Mesendoderm (in vitro differentiated cells): ENCODE measurements around the gene CENPM.

Source experiments
- DNase-seq: peaks from one replicate; pipeline ENCODE4 v3.0.0; 2013
- H2AK5ac ChIP-seq: 2 replicates; pipeline ENCODE4 v1.6.1; 2013; ENCODE audit warnings: low read length, inconsistent platforms
- H2BK120ac ChIP-seq: 2 replicates; pipeline ENCODE4 v1.6.1; 2013; ENCODE audit warnings: low read depth, mild to moderate bottlenecking, low read length, moderate library complexity, mixed read lengths
- H2BK15ac ChIP-seq: replicated peaks from 2 replicates; pipeline ENCODE4 v1.6.1; 2013; ENCODE audit warnings: low read depth, mild to moderate bottlenecking, moderate library complexity
- H2BK5ac ChIP-seq: 2 replicates; pipeline ENCODE4 v1.6.1; 2013; ENCODE audit warnings: low read length, inconsistent platforms
- H3K18ac ChIP-seq: 2 replicates; pipeline ENCODE4 v1.6.1; 2013; ENCODE audit warnings: mild to moderate bottlenecking, low read length, mixed read lengths
- H3K23ac ChIP-seq: one replicate; pipeline ENCODE4 v1.6.1; 2013; ENCODE audit warnings: low read length
- H3K27ac ChIP-seq: 2 replicates; pipeline ENCODE4 v1.5.1; 2013; ENCODE audit warnings: low read depth, mild to moderate bottlenecking, inconsistent platforms, low read length, moderate library complexity
- H3K27me3 ChIP-seq: 2 replicates; pipeline ENCODE4 v1.6.1; 2013; ENCODE audit warnings: low read length, control low read depth, mild to moderate bottlenecking, inconsistent platforms; ENCODE audit not compliant: insufficient read depth, poor library complexity
- H3K36me3 ChIP-seq: 2 replicates; pipeline ENCODE4 v1.6.1; 2013; ENCODE audit warnings: low read length, inconsistent platforms; ENCODE audit not compliant: control insufficient read depth, insufficient read depth
- H3K4ac ChIP-seq: one replicate; pipeline ENCODE4 v1.6.1; 2013; ENCODE audit warnings: low read depth, mild to moderate bottlenecking, low read length, moderate library complexity
- H3K4me1 ChIP-seq: 2 replicates; pipeline ENCODE4 v1.6.1; 2013; ENCODE audit warnings: low read depth, low read length, inconsistent platforms; ENCODE audit not compliant: control insufficient read depth
- H3K4me2 ChIP-seq: 2 replicates; pipeline ENCODE4 v1.6.1; 2013; ENCODE audit warnings: low read length
- H3K4me3 ChIP-seq: 2 replicates; pipeline ENCODE4 v1.5.1; 2013; ENCODE audit warnings: mild to moderate bottlenecking, low read length
- H3K56ac ChIP-seq: one replicate; pipeline ENCODE4 v1.6.1; 2013; ENCODE audit warnings: low read length
- H3K79me1 ChIP-seq: 2 replicates; pipeline ENCODE4 v1.6.1; 2013; ENCODE audit warnings: low read length, inconsistent platforms
- H3K79me2 ChIP-seq: 2 replicates; pipeline ENCODE4 v1.6.1; 2013; ENCODE audit warnings: mild to moderate bottlenecking, low read length; ENCODE audit not compliant: control insufficient read depth, insufficient read depth
- H3K9ac ChIP-seq: 2 replicates; pipeline ENCODE4 v1.6.1; 2013; ENCODE audit warnings: low read length, inconsistent platforms
- H4K5ac ChIP-seq: one replicate; pipeline ENCODE4 v1.6.1; 2013; ENCODE audit warnings: low read length
- H4K8ac ChIP-seq: one replicate; pipeline ENCODE4 v1.6.1; 2013; ENCODE audit warnings: low read depth, mild to moderate bottlenecking, control low read depth, low read length, moderate library complexity
- WGBS: extraction: QIAGEN DNeasy Blood & Tissue Kit; methylation state at CpG from one replicate; pipeline ENCODE4 v1.1.7; 2013; ENCODE audit warnings: low lambda C conversion rate, missing lambda C conversion rate; ENCODE audit not compliant: insufficient coverage; ENCODE audit errors: extremely low coverage; 5-methylcytosine and 5-hydroxymethylcytosine counted together

Gene CENPM

DNA sequence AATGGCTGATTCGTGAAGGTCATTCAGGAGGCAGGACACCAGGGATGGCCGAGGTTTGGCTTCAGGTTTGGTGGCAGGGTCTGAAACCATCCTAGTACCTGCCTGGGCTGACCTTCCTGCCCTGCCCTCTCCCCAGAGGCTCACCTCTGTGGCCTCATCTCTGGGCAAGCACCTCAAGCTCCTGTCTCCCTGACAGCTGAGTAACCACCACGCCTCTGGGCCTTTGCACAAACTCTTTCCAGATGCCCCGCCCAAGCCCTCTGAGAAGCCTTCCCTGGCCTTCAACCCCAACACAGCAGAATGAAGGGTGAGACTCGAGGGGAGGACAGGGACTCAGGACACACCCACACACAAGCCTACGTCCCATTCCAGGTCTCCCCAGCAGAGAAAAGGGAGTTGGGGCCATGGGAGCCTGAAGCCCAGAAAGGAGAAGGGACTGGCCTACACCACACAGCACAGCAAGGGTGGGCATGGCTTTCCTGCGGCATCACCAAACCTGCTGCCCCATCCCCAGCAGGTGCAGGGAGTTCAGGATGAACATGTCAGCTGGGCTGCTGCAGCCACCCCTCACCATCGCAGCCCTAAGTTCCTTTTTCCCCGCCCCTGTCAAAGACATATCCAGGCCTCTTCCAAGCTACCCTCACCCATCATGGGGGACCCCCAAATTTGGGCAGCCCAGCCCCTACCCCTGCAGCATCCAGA is 34.5 kb downstream of the CENPM start:
- H4K5ac ChIP-seq = no peak overlapping the region
- no CpG with 5 or more reads among the region's 9 CpGs for WGBS

DNA sequence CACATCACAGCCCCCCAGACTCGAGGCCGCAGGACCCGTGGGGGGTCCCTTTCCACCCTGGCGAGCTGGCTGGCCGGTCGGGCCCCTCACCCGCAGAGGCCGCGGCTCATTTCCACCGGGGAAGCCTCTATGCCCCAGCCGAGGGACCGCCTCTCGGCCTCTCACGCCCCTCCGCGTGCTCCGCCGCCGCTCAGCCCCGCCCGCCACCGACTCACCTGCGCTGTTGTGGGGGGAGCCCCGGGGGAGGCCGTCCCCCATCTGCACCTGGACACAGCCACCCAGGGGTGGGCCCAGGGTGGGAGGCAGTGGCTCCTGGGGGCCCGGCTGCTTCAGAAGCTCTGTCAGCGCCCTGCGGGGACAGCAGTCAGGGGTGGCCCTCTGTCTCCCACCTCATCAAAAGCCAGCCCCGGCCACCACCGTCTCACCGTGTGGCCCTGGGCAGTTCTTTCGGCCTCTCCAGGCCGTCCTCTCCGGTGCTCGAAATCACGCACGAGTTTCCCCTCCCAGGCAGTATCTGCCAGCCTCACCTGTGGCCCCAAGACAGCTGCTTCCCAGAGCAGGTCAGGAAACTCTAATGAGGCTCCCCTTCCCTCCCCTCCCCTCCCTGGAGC is 35.8 kb downstream of the CENPM start:
- H3K18ac ChIP-seq = no peak overlapping the region
- no peak overlapping the region for H3K4me3 ChIP-seq
- no peak overlapping the region for H2BK5ac ChIP-seq
- H2AK5ac ChIP-seq = no peak overlapping the region
- no peak overlapping the region for H4K5ac ChIP-seq
- DNase-seq = no peak
- no CpG with 5 or more reads among the region's 37 CpGs for WGBS
- no peak overlapping the region for H4K8ac ChIP-seq
- no peak overlapping the region for H3K27ac ChIP-seq
- no peak overlapping the region for H3K23ac ChIP-seq
- H3K36me3 ChIP-seq = no peaks in the 10 kb centered on the region
- H3K9ac ChIP-seq = no peak overlapping the region
- H3K4me2 ChIP-seq = no peak overlapping the region
- H3K79me1 ChIP-seq = no peaks in the 10 kb centered on the region
- H3K56ac ChIP-seq = no peak overlapping the region
- no peak overlapping the region for H2BK120ac ChIP-seq
- peaks cover 3% of the 10 kb centered on the region for H3K4me1 ChIP-seq
- no peak overlapping the region for H3K4ac ChIP-seq
- no peak overlapping the region for H2BK15ac ChIP-seq
- H3K27me3 ChIP-seq = peaks cover 54% of the 10 kb centered on the region
- H3K79me2 ChIP-seq = no peaks in the 10 kb centered on the region

More for the DNA sequence above, 34.5 kb downstream of the CENPM start:
- no peak overlapping the region for H3K18ac ChIP-seq
- DNase-seq = no peak
- H4K8ac ChIP-seq = no peak overlapping the region
- no peak overlapping the region for H3K56ac ChIP-seq
- H2BK120ac ChIP-seq = no peak overlapping the region
- H3K27me3 ChIP-seq = peaks cover 57% of the 10 kb centered on the region
- H2BK15ac ChIP-seq = no peak overlapping the region
- H3K27ac ChIP-seq = no peak overlapping the region
- no peak overlapping the region for H3K4ac ChIP-seq
- no peaks in the 10 kb centered on the region for H3K79me1 ChIP-seq
- H3K36me3 ChIP-seq = no peaks in the 10 kb centered on the region
- no peak overlapping the region for H3K4me2 ChIP-seq
- peak overlapping the region; percentile 45 for H3K23ac ChIP-seq
- no peaks in the 10 kb centered on the region for H3K79me2 ChIP-seq
- no peak overlapping the region for H3K4me3 ChIP-seq
- H2BK5ac ChIP-seq = no peak overlapping the region
- no peak overlapping the region for H2AK5ac ChIP-seq
- peaks cover 3% of the 10 kb centered on the region for H3K4me1 ChIP-seq
- no peak overlapping the region for H3K9ac ChIP-seq

DNA sequence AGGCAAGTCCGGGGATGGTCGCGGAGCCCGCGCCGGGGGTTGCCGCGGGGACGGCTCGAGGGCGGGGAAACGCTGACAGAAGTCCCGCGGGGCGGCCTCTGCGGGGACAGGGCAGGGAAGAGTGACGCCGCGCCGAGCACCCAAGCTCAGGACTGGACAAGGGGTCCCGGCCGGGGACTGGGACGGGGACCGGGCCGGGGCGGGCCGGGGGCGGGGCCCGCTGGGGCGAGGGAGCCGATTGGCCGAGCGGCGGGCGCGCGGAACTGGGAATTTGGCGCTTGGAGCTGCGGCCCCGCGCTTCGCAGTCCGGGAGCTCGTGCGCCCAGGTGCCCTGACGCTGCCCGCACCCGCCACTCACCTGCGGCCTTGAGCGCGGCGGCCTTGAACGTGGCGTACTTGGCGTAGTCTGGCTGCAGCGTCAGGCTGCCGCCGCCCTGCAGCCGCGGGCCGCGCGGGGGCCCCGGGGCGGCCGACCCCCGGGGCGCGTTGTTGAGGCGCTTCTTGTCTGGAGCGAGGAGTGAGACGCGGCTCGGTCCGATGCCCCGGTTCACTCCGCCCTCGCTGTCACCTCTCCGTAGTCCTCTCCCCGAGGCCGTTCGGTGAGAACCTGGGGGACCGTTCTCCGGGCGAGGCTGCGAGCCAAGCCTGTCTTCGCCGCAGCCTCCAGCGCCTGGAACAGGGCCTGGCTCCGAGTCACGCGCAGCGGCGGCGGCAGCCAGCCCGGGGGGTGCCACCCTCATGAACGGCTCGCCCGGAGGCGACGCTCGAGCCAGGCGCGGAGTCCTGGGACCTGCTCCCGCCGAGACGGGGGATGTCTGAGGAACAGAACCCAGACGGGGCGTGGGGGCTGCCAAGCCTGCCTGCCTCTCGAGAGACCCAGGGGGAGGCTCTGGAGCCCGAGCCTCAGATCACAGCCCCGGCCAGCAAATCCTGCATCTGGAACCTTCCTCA is 36.6 kb downstream of the CENPM start:
- Histone ChIP-seq H3K79me2 (no peaks in the 10 kb centered on the region), H3K4me1 (no peaks in the 10 kb centered on the region), H2BK5ac (no peak overlapping the region), H3K18ac (no peak overlapping the region), H4K5ac (no peak overlapping the region), H3K56ac (peak overlapping the region; percentile 22), H3K9ac (no peak overlapping the region), H3K27ac (no peak overlapping the region), H2AK5ac (no peak overlapping the region), H2BK15ac (no peak overlapping the region), H3K36me3 (no peaks in the 10 kb centered on the region), H3K23ac (no peak overlapping the region), H3K4ac (no peak overlapping the region), H3K4me2 (no peak overlapping the region), H4K8ac (no peak overlapping the region), H3K4me3 (no peak overlapping the region), H3K79me1 (no peaks in the 10 kb centered on the region), H3K27me3 (peaks cover 46% of the 10 kb centered on the region), H2BK120ac (no peak overlapping the region)
- DNase-seq = peak; percentile 44
- no CpG with 5 or more reads among the region's 112 CpGs for WGBS

DNA sequence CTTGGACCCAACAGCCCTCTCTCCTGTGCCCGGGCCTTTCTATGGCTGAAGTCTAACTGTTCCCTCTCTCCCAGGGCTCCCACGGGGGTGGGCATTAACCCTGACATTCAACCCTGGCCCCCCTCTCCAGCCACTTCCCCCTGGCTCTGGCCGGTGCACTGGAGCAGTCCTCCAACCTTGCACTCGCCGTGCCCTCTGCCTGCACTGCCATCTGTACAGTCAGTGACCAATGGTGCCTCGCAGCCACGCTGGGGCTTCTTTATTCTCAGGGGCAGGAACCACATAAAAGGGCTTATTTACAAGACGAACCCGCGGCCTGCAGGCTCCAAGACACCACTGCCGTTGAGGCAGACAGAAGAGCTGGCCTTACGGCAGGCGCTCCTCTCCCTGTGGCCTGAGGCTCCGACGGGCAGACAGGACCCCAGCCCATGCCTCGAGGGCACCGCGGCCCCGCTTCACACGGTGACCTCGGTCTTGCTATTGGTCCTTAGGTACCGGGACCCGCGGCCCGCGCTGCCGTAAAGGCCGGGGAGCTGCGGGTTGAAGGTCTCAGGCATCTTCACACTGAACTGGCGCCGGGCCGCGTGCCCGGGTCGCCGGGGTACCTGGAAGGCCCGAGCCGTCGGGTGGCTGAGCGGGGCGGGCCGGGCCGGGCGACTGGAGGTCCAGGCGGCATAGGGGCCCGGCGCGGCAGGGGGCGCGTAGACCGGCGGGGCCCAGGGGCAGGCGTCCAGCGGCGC is 37.5 kb downstream of the CENPM start:
- H3K4me3 ChIP-seq = no peak overlapping the region
- no CpG with 5 or more reads among the region's 55 CpGs for WGBS
- no peak overlapping the region for H3K9ac ChIP-seq

DNA sequence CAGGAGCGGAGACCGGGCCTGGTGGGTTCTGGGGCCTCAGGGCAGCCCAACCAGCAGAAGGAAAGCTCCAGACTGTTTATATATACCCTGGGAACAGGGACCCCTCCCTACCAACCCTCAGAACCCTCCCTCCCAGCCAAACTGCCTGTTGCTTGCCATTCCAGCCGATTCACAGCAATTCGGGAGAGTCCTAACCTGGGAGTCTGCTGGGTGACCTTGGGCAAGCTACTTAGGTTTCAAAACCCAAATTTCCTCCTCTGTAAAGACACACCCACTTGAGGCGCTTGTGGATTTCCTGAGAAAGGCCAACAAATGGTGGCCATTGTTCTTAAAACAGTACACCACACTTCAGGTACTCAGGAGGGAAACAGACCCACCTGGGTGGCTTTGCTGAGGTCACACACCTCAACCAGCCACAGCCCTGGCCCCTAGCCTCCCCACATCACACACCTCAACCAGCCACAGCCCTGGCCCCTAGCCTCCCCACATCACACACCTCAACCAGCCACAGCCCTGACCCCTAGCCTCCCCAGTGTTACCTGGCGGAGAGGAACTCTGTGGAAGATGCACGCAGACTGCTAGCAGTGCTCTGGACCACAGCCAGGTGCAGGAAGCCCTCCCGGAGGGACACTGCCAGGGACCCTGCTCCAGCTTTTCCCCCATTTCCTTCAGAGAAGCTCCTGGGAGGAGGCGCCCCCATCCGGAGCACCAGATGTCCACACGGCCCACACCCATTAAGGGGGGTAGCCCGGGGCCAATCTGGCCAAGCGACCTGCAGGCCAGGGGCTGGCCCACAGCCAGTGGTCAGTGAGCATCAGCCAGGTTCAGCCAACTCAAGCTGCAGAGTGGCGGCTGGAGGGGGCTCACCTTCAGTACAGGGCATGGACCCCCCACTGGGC is 38.3 kb downstream of the CENPM start:
- no peak overlapping the region for H2BK15ac ChIP-seq
- H3K36me3 ChIP-seq = peaks cover 3% of the 10 kb centered on the region
- H2BK120ac ChIP-seq = no peak overlapping the region
- no peaks in the 10 kb centered on the region for H3K4me1 ChIP-seq
- no peak overlapping the region for H3K23ac ChIP-seq
- no peak overlapping the region for H3K27ac ChIP-seq
- no peak overlapping the region for H4K5ac ChIP-seq
- no peak overlapping the region for H3K18ac ChIP-seq
- H3K79me1 ChIP-seq = no peaks in the 10 kb centered on the region
- DNase-seq = no peak
- H3K79me2 ChIP-seq = no peaks in the 10 kb centered on the region
- no peak overlapping the region for H3K4ac ChIP-seq
- no peak overlapping the region for H3K9ac ChIP-seq
- no peak overlapping the region for H4K8ac ChIP-seq
- H3K4me2 ChIP-seq = no peak overlapping the region
- H2AK5ac ChIP-seq = no peak overlapping the region
- no peak overlapping the region for H3K4me3 ChIP-seq
- WGBS = no CpG with 5 or more reads among the region's 14 CpGs
- peaks cover 32% of the 10 kb centered on the region for H3K27me3 ChIP-seq
- H2BK5ac ChIP-seq = no peak overlapping the region
- no peak overlapping the region for H3K56ac ChIP-seq

More for the DNA sequence above, 37.5 kb downstream of the CENPM start:
- peak overlapping the region; percentile 7 for H3K56ac ChIP-seq
- no peak overlapping the region for H3K4me2 ChIP-seq
- H2BK15ac ChIP-seq = no peak overlapping the region
- no peak overlapping the region for H2BK120ac ChIP-seq
- no peak overlapping the region for H3K18ac ChIP-seq
- peaks cover 39% of the 10 kb centered on the region for H3K27me3 ChIP-seq
- no peaks in the 10 kb centered on the region for H3K79me1 ChIP-seq
- no peak overlapping the region for H2BK5ac ChIP-seq
- no peak overlapping the region for H4K5ac ChIP-seq
- H2AK5ac ChIP-seq = no peak overlapping the region
- DNase-seq = no peak
- no peak overlapping the region for H3K4ac ChIP-seq
- H4K8ac ChIP-seq = no peak overlapping the region
- H3K23ac ChIP-seq = no peak overlapping the region
- H3K36me3 ChIP-seq = peaks cover 2% of the 10 kb centered on the region
- H3K27ac ChIP-seq = no peak overlapping the region
- no peaks in the 10 kb centered on the region for H3K79me2 ChIP-seq
- no peaks in the 10 kb centered on the region for H3K4me1 ChIP-seq
